SK-N-SH (cell line): ENCODE data around the gene MEGF10. TPM values are rescaled to one million over a fixed set of nuclear protein-coding genes. Genes with fewer than 3 reads are reported as not detected.

ENCODE experiments used
- CTCF ChIA-PET: fragments of 300-600, 350-600 bp; formaldehyde crosslinking; extraction: SDS; loops from one replicate; lab custom pipeline; 2021; lab: Yijun Ruan, JAX
- POLR2A ChIA-PET: fragments of 350-600 bp; sonication (Branson Sonifier 250); formaldehyde crosslinking; extraction: SDS; loops from one replicate; lab custom pipeline; 2020; ENCODE audit warnings: antibody characterized with exemption, inconsistent platforms; lab: Yijun Ruan, JAX
- DNase-seq: peaks from one replicate; pipeline ENCODE4 v3.0.0; 2012
- H2AFZ ChIP-seq: fragments of 200-600 bp; sonication (generic); 2 replicates; pipeline ENCODE4 v1.8.1; 2016; ENCODE audit warnings: antibody characterized with exemption, mild to moderate bottlenecking, low read depth
- H3F3A ChIP-seq: fragments of 200-600 bp; sonication (generic); replicated peaks from 2 replicates; pipeline ENCODE3; 2016; ENCODE audit warnings: antibody characterized with exemption, mild to moderate bottlenecking; ENCODE audit not compliant: insufficient read depth
- H3K27ac ChIP-seq, 2 experiments: fragments of 200-500 bp in 1 of 2; fragments of 200-600 bp in 1 of 2; sonication (Bioruptor generic) in 1 of 2; sonication (generic), shearing (Covaris generic) in 1 of 2; 2 replicates each; pipeline versions ENCODE4 v1.5.1 to v1.6.1; 2014 to 2016; ENCODE audit warnings: low read depth in 2 of 2, inconsistent platforms in 1 of 2, low read length in 1 of 2, mild to moderate bottlenecking in 1 of 2, mixed read lengths in 1 of 2
- H3K27me3 ChIP-seq: fragments of 200-600 bp; sonication (generic), shearing (Covaris generic); 2 replicates; pipeline ENCODE4 v1.6.1; 2016; ENCODE audit warnings: mixed run types; ENCODE audit not compliant: insufficient read depth
- H3K36me3 ChIP-seq, 2 experiments: fragments of 200-500 bp in 1 of 2; fragments of 200-600 bp in 1 of 2; sonication (Bioruptor generic) in 1 of 2; sonication (generic) in 1 of 2; replicated peaks in 1 of 2; 2 replicates each; pipeline versions ENCODE3 to v1.5.1; 2014 to 2016; ENCODE audit warnings: low read length in 1 of 2, mild to moderate bottlenecking in 1 of 2; ENCODE audit not compliant: insufficient read depth in 2 of 2, control insufficient read depth in 1 of 2
- H3K4me1 ChIP-seq, 2 experiments: fragments of 200-500 bp in 1 of 2; fragments of 200-600 bp in 1 of 2; sonication (Bioruptor generic) in 1 of 2; sonication (generic), shearing (Covaris generic) in 1 of 2; 2 replicates each; pipeline versions ENCODE4 v1.5.1 to v1.6.1; 2014 to 2016; ENCODE audit warnings: low read depth in 1 of 2, low read length in 1 of 2, mixed run types in 1 of 2; ENCODE audit not compliant: insufficient read depth in 2 of 2, control insufficient read depth in 1 of 2
- H3K4me2 ChIP-seq: fragments of 200-600 bp; sonication (generic), shearing (Covaris generic); 2 replicates; pipeline ENCODE4 v1.6.1; 2017; ENCODE audit warnings: mixed run types
- H3K4me3 ChIP-seq, 2 experiments: fragments of 200-500 bp in 1 of 2; fragments of 200-600 bp in 1 of 2; sonication (Bioruptor generic) in 1 of 2; sonication (generic), shearing (Covaris generic) in 1 of 2; 2 replicates each; pipeline versions ENCODE4 v1.5.1 to v1.8.1; 2014 to 2016; ENCODE audit warnings: low read depth in 2 of 2, inconsistent platforms in 1 of 2, low read length in 1 of 2, mild to moderate bottlenecking in 1 of 2, mixed read lengths in 1 of 2, moderate library complexity in 1 of 2
- H3K79me2 ChIP-seq: fragments of 200-600 bp; sonication (generic); 2 replicates; pipeline ENCODE4 v1.8.1; 2017; ENCODE audit warnings: mild to moderate bottlenecking; ENCODE audit not compliant: insufficient read depth
- H3K9ac ChIP-seq: fragments of 200-600 bp; sonication (generic); 2 replicates; pipeline ENCODE4 v1.6.1; 2017; ENCODE audit warnings: mixed run types
- H3K9me2 ChIP-seq: fragments of 200-600 bp; sonication (generic); 2 replicates; pipeline ENCODE4 v1.6.1; 2017; ENCODE audit warnings: mixed run types
- H3K9me3 ChIP-seq: fragments of 200-600 bp; sonication (generic); 2 replicates; pipeline ENCODE4 v1.6.1; 2017; ENCODE audit warnings: mixed run types, mild to moderate bottlenecking, moderate library complexity
- H4K20me1 ChIP-seq: fragments of 200-600 bp; sonication (generic); 2 replicates; pipeline ENCODE4 v1.6.1; 2017; ENCODE audit warnings: mild to moderate bottlenecking, mixed run types; ENCODE audit not compliant: insufficient read depth
- ELF1 ChIP-seq: IDR thresholded peaks from 2 replicates; pipeline ENCODE4 v1.4.0; 2012
- EP300 ChIP-seq, 2 experiments: IDR thresholded peaks; 2 replicates each; pipeline versions ENCODE4 v1.4.0 to v1.6.1; 2012; ENCODE audit warnings: borderline replicate concordance in 1 of 2, low read depth in 1 of 2, low read length in 1 of 2
- FOXJ3 ChIP-seq: sonication (generic); formaldehyde crosslinking; IDR thresholded peaks from 2 replicates; pipeline ENCODE4 v1.5.1; 2020; ENCODE audit warnings: mild to moderate bottlenecking, missing genetic modification reagents
- GATA2 ChIP-seq: sonication (generic); formaldehyde crosslinking; IDR thresholded peaks from 2 replicates; pipeline ENCODE4 v1.5.0; 2020; ENCODE audit warnings: mild to moderate bottlenecking, missing genetic modification reagents
- JUND ChIP-seq: IDR thresholded peaks from 2 replicates; pipeline ENCODE4 v1.4.0; 2012
- MAX ChIP-seq: IDR thresholded peaks from 2 replicates; pipeline ENCODE4 v1.4.0; 2012; ENCODE audit warnings: low read depth
- MEF2A ChIP-seq: IDR thresholded peaks from 2 replicates; pipeline ENCODE4 v1.4.0; 2012; ENCODE audit warnings: low read depth, borderline replicate concordance
- NFIC ChIP-seq: IDR thresholded peaks from 2 replicates; pipeline ENCODE4 v1.4.0; 2012; ENCODE audit warnings: borderline replicate concordance
- NRF1 ChIP-seq: IDR thresholded peaks from 2 replicates; pipeline ENCODE4 v1.6.1; 2012; ENCODE audit warnings: low read depth, mild to moderate bottlenecking, low read length
- PBX3 ChIP-seq: IDR thresholded peaks from 2 replicates; pipeline ENCODE4; 2012
- RAD21 ChIP-seq: IDR thresholded peaks from 2 replicates; pipeline ENCODE4 v1.6.1; 2012; ENCODE audit warnings: mild to moderate bottlenecking, low read length
- REST ChIP-seq: IDR thresholded peaks from 2 replicates; pipeline ENCODE4 v1.6.1; 2012; ENCODE audit warnings: mild to moderate bottlenecking, low read depth, low read length, moderate library complexity
- RFX5 ChIP-seq: IDR thresholded peaks from 2 replicates; pipeline ENCODE4 v1.6.1; 2012; ENCODE audit warnings: mild to moderate bottlenecking, improper control_type of control experiment, low read length
- RXRA ChIP-seq: IDR thresholded peaks from 2 replicates; pipeline ENCODE4 v1.4.0; 2012; ENCODE audit warnings: low read depth, mild to moderate bottlenecking, borderline replicate concordance
- SIN3A ChIP-seq: IDR thresholded peaks from 2 replicates; pipeline ENCODE4 v1.6.1; 2012; ENCODE audit warnings: low read depth, mild to moderate bottlenecking, low read length, moderate library complexity, borderline replicate concordance
- SMC3 ChIP-seq: IDR thresholded peaks from 2 replicates; pipeline ENCODE4 v1.6.1; 2012; ENCODE audit warnings: low read depth, low read length, improper control_type of control experiment
- TCF12 ChIP-seq: IDR thresholded peaks from 2 replicates; pipeline ENCODE4 v1.4.0; 2012
- YY1 ChIP-seq: IDR thresholded peaks from 2 replicates; pipeline ENCODE4 v1.4.0; 2012; ENCODE audit warnings: low read depth, mild to moderate bottlenecking
- ZBTB33 ChIP-seq: IDR thresholded peaks from 2 replicates; pipeline ENCODE4 v1.4.0; 2012; ENCODE audit warnings: low read depth, borderline replicate concordance
- WGBS: methylation state at CpG from one replicate; pipeline ENCODE4 v1.1.6; 2017; ENCODE audit warnings: low lambda C conversion rate; 5-methylcytosine and 5-hydroxymethylcytosine counted together
- polyA plus RNA-seq, 3 experiments: library from polyadenylated mRNA; depleted of rRNA; stranded (reverse); fragments of >200 nt; gene quantifications; 2 replicates each; pipeline ENCODE4 v1.2.3, GENCODE V29; 2012

MEGF10 gene
- polyA plus RNA-seq, 1 of the 3 experiments (the other 2 are of a cell fraction) = 1.1 TPM

- POLR2A ChIA-PET = no interaction called here
- Histone ChIP-seq H4K20me1 (no peaks in the 10 kb centered on the region), H3K9me2 (no peaks in the 10 kb centered on the region), H3K4me2 (peak overlapping the region; percentile 12; the same call in 1 of the 2 replicates), H3K9me3 (no peaks in the 10 kb centered on the region), H3K4me3 (no peak overlapping the region), H3K9ac (no peak overlapping the region), H2AFZ (peak overlapping the region; percentile 69), H3F3A (no peaks in the 10 kb centered on the region), H3K4me1 (peaks cover 0 to 10% of the 10 kb centered on the region in 2 experiments; a peak in 1 of 4 replicates), H3K79me2 (no peaks in the 10 kb centered on the region), H3K36me3 (no peaks in the 10 kb centered on the region), H3K27me3 (no peaks in the 10 kb centered on the region), H3K27ac (peak overlapping the region in 1 of 2 experiments; percentile 25; a peak in 2 of 4 replicates)
- no peak for DNase-seq
- WGBS = 30% methylated on average over 5 of the region's 5 CpGs
- TF ChIP-seq ELF1 = peak; percentile 7; the same call in 1 of the 2 replicates
- no peak for TF ChIP-seq FOXJ3 (CRISPR knock-in tag)
- peak; percentile 63 for TF ChIP-seq TCF12
- CTCF ChIA-PET = no interaction called here
These were observed 29.7 kb downstream of the MEGF10 start for GRCh38 chr5:127320032-127320965.

- Histone ChIP-seq H4K20me1 (no peaks in the 10 kb centered on the region), H3K4me2 (no peak overlapping the region), H3K27me3 (no peaks in the 10 kb centered on the region), H3K9me3 (no peaks in the 10 kb centered on the region), H3F3A (no peaks in the 10 kb centered on the region), H3K79me2 (no peaks in the 10 kb centered on the region), H3K36me3 (no peaks in the 10 kb centered on the region), H3K4me3 (no peak overlapping the region), H2AFZ (peak overlapping the region; percentile 69; the same call in 1 of the 2 replicates), H3K9ac (no peak overlapping the region), H3K27ac (no peak overlapping the region), H3K4me1 (peaks cover 0 to 10% of the 10 kb centered on the region in 2 experiments; a peak in 1 of 4 replicates), H3K9me2 (no peaks in the 10 kb centered on the region)
- CTCF ChIA-PET = no interaction called here
- POLR2A ChIA-PET = no interaction called here
- TF ChIP-seq RFX5 (no peak), RXRA (no peak), SMC3 (no peak), YY1 (no peak), TCF12 (no peak), PBX3 (no peak), NFIC (no peak), FOXJ3 (CRISPR knock-in tag) (no peak), MEF2A (no peak), MAX (no peak), ZBTB33 (no peak), GATA2 (CRISPR knock-in tag) (no peak), JUND (no peak), EP300 (IDR thresholded peaks at IDR 0.05; ENCODE audit: borderline replicate concordance in 1 of 2, low read depth in 1 of 2, low read length in 1 of 2) (no peak), REST (no peak), RAD21 (no peak), SIN3A (no peak), NRF1 (no peak)
- WGBS = 62% methylated on average over 2 of the region's 2 CpGs
- no peak for DNase-seq
These were observed 30.9 kb downstream of the MEGF10 start for GRCh38 chr5:127321465-127321864.
